Choroid plexus epithelial cell (primary cell): ENCODE results near the gene NUP50.
A peak's percentile ranks its signal among the peaks of the same experiment; 100 is the strongest.

Experiments
- DNase-seq: peaks from one replicate; pipeline ENCODE4 v3.0.0-alpha.2; 2010; ENCODE audit warnings: low read depth
- H3K4me3 ChIP-seq: 2 replicates; pipeline ENCODE4 v1.5.1; 2011; ENCODE audit warnings: low read depth, mild to moderate bottlenecking, control low read depth, low read length, moderate library complexity
- TF ChIP-seq, protein P1 (sequence below): conservative IDR thresholded peaks from 2 replicates; pipeline ENCODE4 v1.5.1; 2011; ENCODE audit warnings: low read depth, mild to moderate bottlenecking, control low read depth, inconsistent platforms, low read length, moderate library complexity

The NUP50 gene

DNA sequence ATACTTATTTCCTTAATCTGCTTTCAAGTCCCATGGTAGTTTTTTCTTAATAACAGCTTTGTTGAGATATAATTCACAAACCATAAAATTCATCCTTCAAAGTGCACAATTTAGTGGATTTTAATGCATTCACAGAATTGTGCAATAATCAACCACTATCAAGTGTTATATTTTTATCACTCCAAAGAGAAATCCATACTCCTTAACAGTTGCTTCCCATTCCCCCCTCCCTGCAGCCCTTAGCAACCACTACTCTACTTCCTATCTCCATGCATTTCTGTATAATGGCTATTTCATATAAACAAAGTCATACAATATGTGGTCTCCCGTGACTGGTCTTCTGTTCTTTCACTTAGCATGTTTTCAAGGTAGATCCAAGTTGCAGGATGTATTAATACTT, 18.8 kb upstream of the NUP50 start:
- H3K4me3 ChIP-seq: no peak overlapping the region
- no peak for DNase-seq
- TF ChIP-seq, protein P1, sequence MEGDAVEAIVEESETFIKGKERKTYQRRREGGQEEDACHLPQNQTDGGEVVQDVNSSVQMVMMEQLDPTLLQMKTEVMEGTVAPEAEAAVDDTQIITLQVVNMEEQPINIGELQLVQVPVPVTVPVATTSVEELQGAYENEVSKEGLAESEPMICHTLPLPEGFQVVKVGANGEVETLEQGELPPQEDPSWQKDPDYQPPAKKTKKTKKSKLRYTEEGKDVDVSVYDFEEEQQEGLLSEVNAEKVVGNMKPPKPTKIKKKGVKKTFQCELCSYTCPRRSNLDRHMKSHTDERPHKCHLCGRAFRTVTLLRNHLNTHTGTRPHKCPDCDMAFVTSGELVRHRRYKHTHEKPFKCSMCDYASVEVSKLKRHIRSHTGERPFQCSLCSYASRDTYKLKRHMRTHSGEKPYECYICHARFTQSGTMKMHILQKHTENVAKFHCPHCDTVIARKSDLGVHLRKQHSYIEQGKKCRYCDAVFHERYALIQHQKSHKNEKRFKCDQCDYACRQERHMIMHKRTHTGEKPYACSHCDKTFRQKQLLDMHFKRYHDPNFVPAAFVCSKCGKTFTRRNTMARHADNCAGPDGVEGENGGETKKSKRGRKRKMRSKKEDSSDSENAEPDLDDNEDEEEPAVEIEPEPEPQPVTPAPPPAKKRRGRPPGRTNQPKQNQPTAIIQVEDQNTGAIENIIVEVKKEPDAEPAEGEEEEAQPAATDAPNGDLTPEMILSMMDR: no peak

DNA sequence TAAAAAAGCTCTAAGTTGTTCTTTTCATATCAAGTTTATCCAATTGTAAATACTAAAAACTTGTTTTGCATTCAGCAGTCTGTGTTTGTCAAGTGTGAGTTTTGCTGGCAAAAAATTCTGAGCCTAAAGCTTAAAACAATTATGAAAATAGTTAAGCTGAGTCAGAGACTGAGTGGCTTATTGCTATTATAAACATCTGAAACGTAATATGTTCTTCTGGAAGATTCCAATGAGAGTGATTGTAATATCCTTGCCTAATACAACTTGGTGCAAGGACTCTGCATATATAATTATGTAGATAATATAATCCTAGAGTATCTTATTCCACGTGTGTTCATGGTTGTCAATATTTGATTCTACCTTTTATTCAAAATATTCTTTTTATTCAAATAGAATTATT, 14.1 kb upstream of the NUP50 start:
- no peak overlapping the region for H3K4me3 ChIP-seq
- peak; percentile 65 for DNase-seq
- TF ChIP-seq, protein P1: no peak

DNA sequence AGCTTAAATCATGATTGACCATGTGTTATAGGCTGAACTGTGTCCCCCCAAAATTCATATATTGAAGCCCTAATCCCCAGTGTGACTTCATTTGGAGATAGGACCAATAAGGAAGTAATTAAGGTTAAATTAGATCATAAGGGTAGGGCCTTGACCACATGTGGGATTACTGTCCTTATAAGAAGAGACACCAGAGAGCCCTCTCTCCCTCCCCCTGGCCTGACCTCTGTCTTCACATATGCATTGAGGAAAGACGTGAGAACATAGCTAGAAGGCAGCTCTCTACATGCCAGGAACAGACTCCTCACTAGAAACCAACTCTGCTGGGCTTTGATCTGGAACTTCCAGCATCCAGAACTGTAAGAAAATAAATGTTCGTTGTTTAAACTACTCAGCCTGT, 13.6 kb upstream of the NUP50 start:
- H3K4me3 ChIP-seq: no peak overlapping the region
- DNase-seq: no peak
- TF ChIP-seq, protein P1: no peak

DNA sequence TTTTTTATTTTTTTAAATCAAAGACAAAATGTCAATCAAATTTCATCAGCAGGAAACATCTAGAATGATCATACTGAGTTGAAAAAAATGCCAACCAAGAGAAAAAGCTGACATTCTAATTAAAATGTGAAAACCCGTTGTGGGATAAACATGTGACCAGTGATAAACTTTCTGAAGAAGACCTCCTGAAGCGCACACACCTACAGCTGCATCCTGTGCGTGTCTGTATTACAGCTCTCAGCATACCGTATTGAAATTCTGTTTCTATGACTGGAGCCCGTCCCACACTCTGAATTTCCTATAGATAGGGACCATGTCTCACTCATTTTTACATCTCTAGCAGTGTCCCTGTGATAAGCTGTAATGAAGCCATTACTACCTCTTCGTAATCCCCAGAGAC, 12.2 kb upstream of the NUP50 start:
- no peak for DNase-seq
- no peak overlapping the region for H3K4me3 ChIP-seq
- TF ChIP-seq, protein P1: no peak

DNA sequence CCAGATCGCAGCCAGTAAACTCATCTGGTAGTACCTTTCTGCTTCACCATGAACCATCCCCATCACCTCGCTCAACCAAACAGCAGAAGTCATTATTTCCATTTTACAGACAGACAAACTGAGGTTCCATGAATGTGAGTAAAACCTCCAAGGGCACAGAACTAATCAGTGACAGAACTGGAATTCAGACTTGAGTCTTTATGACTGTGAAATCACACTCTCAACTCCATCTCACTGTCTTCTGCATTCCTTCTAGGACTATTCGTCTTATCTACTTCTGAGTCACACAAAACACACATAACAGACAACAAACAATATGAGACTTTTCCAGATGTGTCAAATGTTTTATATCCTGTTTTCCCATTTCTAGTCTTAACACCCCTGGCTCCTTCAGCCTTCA, 9.3 kb upstream of the NUP50 start:
- DNase-seq: peak; percentile 81
- no peak overlapping the region for H3K4me3 ChIP-seq
- TF ChIP-seq, protein P1: no peak

DNA sequence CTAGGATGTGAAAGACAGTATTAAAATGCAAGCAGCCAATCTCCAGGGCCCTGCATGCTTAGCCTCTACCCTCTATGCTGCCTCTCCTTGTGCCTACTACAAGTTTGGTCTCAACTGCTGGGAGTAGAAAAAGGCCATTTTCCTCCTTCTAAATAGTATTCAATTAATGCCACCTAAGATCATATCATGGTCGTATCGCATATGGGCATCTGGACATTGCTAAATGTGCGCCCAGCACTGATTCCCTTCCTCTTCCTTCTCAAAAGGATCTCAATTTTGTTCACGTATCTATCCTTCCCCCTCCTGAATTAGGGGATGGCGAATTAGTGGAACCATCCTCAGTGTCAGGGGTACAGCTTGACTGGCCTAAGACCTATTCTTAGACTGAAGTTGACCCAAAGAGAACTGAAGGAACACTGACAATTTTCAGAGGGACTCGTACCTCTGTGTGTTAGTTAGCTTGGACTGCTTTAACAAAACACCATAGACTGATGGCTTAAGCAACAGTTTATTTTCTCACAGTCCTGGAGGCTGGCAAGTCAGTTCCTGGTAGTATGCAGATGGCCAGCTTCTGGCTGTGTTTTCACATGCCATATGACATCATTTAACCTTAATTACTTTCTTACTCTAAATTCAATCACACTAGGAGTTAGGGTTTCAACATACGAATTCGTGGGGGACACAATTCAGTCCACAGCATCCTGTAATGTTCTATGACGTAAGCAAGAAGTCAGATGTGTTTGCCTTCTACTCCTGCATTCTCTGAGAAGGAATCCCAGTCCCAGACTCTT, 8.5 kb upstream of the NUP50 start:
- TF ChIP-seq, protein P1: no peak
- peak; percentile 77 for DNase-seq
- no peak overlapping the region for H3K4me3 ChIP-seq

DNA sequence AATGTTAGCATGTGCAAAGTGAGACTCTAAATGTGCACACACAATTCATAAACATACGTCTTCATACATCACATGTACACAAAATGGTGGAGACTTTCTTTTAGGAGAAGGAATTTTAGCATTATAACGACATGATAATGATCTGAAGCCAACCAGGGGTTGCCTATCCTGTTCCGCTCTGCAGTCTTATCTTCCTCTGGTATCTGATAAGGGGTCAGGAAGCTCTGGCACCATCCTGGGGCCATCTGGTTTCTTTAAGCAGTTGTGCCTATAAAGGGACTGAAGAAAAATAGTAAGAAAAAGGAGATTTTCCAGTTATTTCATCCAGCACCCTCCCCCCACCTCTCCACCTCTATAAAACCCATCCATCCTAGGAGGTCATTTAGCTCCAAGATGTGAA, 5.8 kb upstream of the NUP50 start:
- TF ChIP-seq, protein P1: no peak
- no peak for DNase-seq
- no peak overlapping the region for H3K4me3 ChIP-seq
